Keratinocyte (primary cell): ENCODE data around the gene DZIP1L. TPM values are rescaled to one million over a fixed set of nuclear protein-coding genes. Genes with fewer than 3 reads are reported as not detected.

Experiments
- DNase-seq: peaks from one replicate; pipeline ENCODE4 v3.0.0-alpha.2; 2011; ENCODE audit warnings: low read depth, missing footprints, low spot score
- FAIRE-seq: peaks from 2 replicates; lab custom pipeline; 2011; peaks lifted over from hg19 to GRCh38; lab: Jason Lieb, UNC
- H2AFZ ChIP-seq: 2 replicates; pipeline ENCODE4 v1.6.0; 2012; ENCODE audit warnings: low read length, control low read depth, inconsistent platforms; ENCODE audit not compliant: control insufficient read depth
- H3K27ac ChIP-seq: 2 replicates; pipeline ENCODE4 v1.5.1; 2011; ENCODE audit warnings: low read length; ENCODE audit not compliant: control insufficient read depth, insufficient read depth
- H3K27me3 ChIP-seq: 3 replicates; pipeline ENCODE4 v1.6.0; 2011; ENCODE audit warnings: low read length; ENCODE audit not compliant: control insufficient read depth, insufficient read depth; ENCODE audit errors: extremely low read depth
- H3K36me3 ChIP-seq, 2 experiments: 2 replicates in 1 of 2; 3 replicates in 1 of 2; pipeline ENCODE4 v1.5.1; 2011; ENCODE audit warnings: low read length in 2 of 2, mild to moderate bottlenecking in 1 of 2; ENCODE audit not compliant: control insufficient read depth in 2 of 2, insufficient read depth in 2 of 2; ENCODE audit errors: extremely low read depth in 1 of 2
- H3K4me1 ChIP-seq: 3 replicates; pipeline ENCODE4 v1.5.1; 2011; ENCODE audit warnings: low read length; ENCODE audit not compliant: control insufficient read depth, insufficient read depth; ENCODE audit errors: extremely low read depth
- H3K4me2 ChIP-seq: 3 replicates; pipeline ENCODE4 v1.6.0; 2011; ENCODE audit warnings: low read depth, low read length; ENCODE audit not compliant: control insufficient read depth, insufficient read depth; ENCODE audit errors: extremely low read depth
- H3K4me3 ChIP-seq, 3 experiments: fragments of 200-600 bp in 1 of 3; sonication (generic) in 1 of 3; 2 replicates in 2 of 3; 3 replicates in 1 of 3; pipeline ENCODE4 v1.5.1; 2011 to 2016; ENCODE audit warnings: low read length in 3 of 3, mild to moderate bottlenecking in 3 of 3, control low read depth in 2 of 3, inconsistent platforms in 1 of 3, low read depth in 1 of 3, mixed read lengths in 1 of 3, mixed run types in 1 of 3, moderate library complexity in 1 of 3; ENCODE audit not compliant: control insufficient read depth in 2 of 3, insufficient read depth in 2 of 3; ENCODE audit errors: extremely low read depth in 1 of 3
- H3K79me2 ChIP-seq: 2 replicates; pipeline ENCODE4 v1.6.0; 2012; ENCODE audit warnings: low read length; ENCODE audit not compliant: control insufficient read depth, insufficient read depth
- H3K9ac ChIP-seq: 3 replicates; pipeline ENCODE4 v1.6.0; 2011; ENCODE audit warnings: low read length; ENCODE audit not compliant: control insufficient read depth, insufficient read depth; ENCODE audit errors: extremely low read depth
- H3K9me1 ChIP-seq: 3 replicates; pipeline ENCODE4 v1.6.0; 2011; ENCODE audit warnings: low read length; ENCODE audit not compliant: control insufficient read depth, insufficient read depth; ENCODE audit errors: extremely low read depth
- H3K9me3 ChIP-seq: 2 replicates; pipeline ENCODE4 v1.5.1; 2012; ENCODE audit warnings: low read depth, low read length; ENCODE audit not compliant: control insufficient read depth
- H4K20me1 ChIP-seq: 3 replicates; pipeline ENCODE4 v1.6.0; 2011; ENCODE audit warnings: low read length; ENCODE audit not compliant: control insufficient read depth, insufficient read depth; ENCODE audit errors: extremely low read depth
- CTCF ChIP-seq, 3 experiments: IDR thresholded peaks in 1 of 3; conservative IDR thresholded peaks in 1 of 3; optimal IDR thresholded peaks in 1 of 3; 2 replicates in 2 of 3; 3 replicates in 1 of 3; pipeline versions ENCODE3 to v1.5.1; 2011; ENCODE audit warnings: low read length in 3 of 3, mild to moderate bottlenecking in 3 of 3, moderate library complexity in 2 of 3, control low read depth in 1 of 3, inconsistent platforms in 1 of 3; ENCODE audit not compliant: insufficient read depth in 2 of 3; ENCODE audit errors: extremely low read depth in 1 of 3
- EZH2 ChIP-seq: IDR thresholded peaks from one replicate; pipeline ENCODE4 v1.6.1; 2012; ENCODE audit warnings: inconsistent platforms, mild to moderate bottlenecking, low read length, moderate library complexity
- dilution Hi-C: fragments of 300-500 bp; cut with MboI; formaldehyde crosslinking; loops from one replicate; pipeline ENCODE4 v1.7.0; 2020; ENCODE audit warnings: low sequenced_read_pairs; ENCODE audit not compliant: extremely low pct_ligation_motif_present
- polyA plus RNA-seq, 5 experiments: library from polyadenylated mRNA; depleted of rRNA in 3 of 5; stranded (reverse) in 3 of 5; stranded (forward) in 1 of 5; unstranded in 1 of 5; fragments of >200 nt; gene quantifications; 1 replicate in 1 of 5; 2 replicates in 3 of 5; 3 replicates in 1 of 5; pipeline versions ENCODE4 v1.2.1 to v1.2.3, GENCODE V29; 2011 to 2012; ENCODE audit warnings: missing spikeins in 2 of 5, low read depth in 1 of 5, low replicate concordance in 1 of 5

DZIP1L gene
- polyA plus RNA-seq, 1 donor (not counting 4 experiments of a cell fraction or from before 2014, with no cell fraction given), result 1.7 TPM

GRCh38 chr3:138031536-138031935 is 83.9 kb downstream of the DZIP1L start:
- Histone ChIP-seq H3K4me2 (no peak overlapping the region), H3K9me3 (no peaks in the 10 kb centered on the region), H4K20me1 (no peaks in the 10 kb centered on the region), H3K9me1 (no peaks in the 10 kb centered on the region), H3K79me2 (no peaks in the 10 kb centered on the region), H3K27ac (no peak overlapping the region), H3K4me1 (no peaks in the 10 kb centered on the region), H3K27me3 (no peaks in the 10 kb centered on the region), H3K9ac (no peak overlapping the region), H2AFZ (no peak overlapping the region), H3K4me3 (no peak overlapping the region), H3K36me3 (no peaks in the 10 kb centered on the region)
- FAIRE-seq (no peak), DNase-seq (no peak)
- TF ChIP-seq CTCF (optimal IDR thresholded peaks at IDR 0.05 in 1 of 3, IDR thresholded peaks at IDR 0.05 in 1 of 3, conservative IDR thresholded peaks at IDR 0.05 in 1 of 3; ENCODE audit: extremely low read depth in 1 of 3, insufficient read depth in 2 of 3, low read length in 3 of 3) (no peak), EZH2 (no peak)
- dilution Hi-C loops, result no loop called here

DNA sequence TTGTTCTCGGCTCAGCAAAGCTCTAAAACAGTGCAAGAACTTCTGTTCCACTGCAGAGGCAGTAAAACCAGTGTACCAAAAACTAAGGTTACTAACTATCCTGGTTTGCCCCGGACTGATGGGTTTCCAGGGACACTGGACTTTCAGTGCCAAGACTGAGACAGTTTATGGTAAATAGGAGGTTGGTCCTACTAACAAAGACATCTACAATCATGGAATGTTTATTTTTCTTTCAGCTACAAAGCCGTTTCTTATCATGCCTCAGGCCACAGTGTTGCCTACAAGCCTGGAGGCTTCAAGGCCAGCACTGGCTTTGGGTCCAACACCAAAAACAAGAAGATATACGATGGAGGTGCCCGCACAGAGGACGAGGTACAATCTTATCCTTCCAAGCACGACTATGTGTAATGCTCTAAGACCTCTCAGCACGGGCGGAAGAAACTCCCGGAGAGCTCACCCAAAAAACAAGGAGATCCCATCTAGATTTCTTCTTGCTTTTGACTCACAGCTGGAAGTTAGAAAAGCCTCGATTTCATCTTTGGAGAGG is 84.6 kb downstream of the DZIP1L start:
- Histone ChIP-seq H3K36me3 (no peaks in the 10 kb centered on the region), H3K27ac (no peak overlapping the region), H3K4me1 (no peaks in the 10 kb centered on the region), H3K9me3 (no peaks in the 10 kb centered on the region), H4K20me1 (no peaks in the 10 kb centered on the region), H2AFZ (no peak overlapping the region), H3K9me1 (no peaks in the 10 kb centered on the region), H3K27me3 (no peaks in the 10 kb centered on the region), H3K4me3 (no peak overlapping the region), H3K79me2 (no peaks in the 10 kb centered on the region), H3K9ac (no peak overlapping the region), H3K4me2 (no peak overlapping the region)
- FAIRE-seq (no peak), DNase-seq (no peak)
- dilution Hi-C loops, result no loop called here
- TF ChIP-seq CTCF (optimal IDR thresholded peaks at IDR 0.05 in 1 of 3, IDR thresholded peaks at IDR 0.05 in 1 of 3, conservative IDR thresholded peaks at IDR 0.05 in 1 of 3; ENCODE audit: extremely low read depth in 1 of 3, insufficient read depth in 2 of 3, low read length in 3 of 3), result no peak
- no peak for TF ChIP-seq EZH2
